Loucy (cell line): ENCODE measurements around the gene OR5H1.

Experiments used
- H2AFZ ChIP-seq: fragments of 200-600 bp; sonication (generic); 2 replicates; pipeline ENCODE4 v1.6.0; 2016; ENCODE audit warnings: antibody characterized with exemption, mild to moderate bottlenecking, low read length, moderate library complexity
- H3F3A ChIP-seq: fragments of 200-600 bp; 2 replicates; pipeline ENCODE4 v1.6.0; 2016; ENCODE audit warnings: antibody characterized with exemption, low read depth, mild to moderate bottlenecking
- H3K27me3 ChIP-seq: fragments of 200-600 bp; sonication (generic); 2 replicates; pipeline ENCODE4 v1.6.1; 2014; ENCODE audit warnings: low read length, mild to moderate bottlenecking; ENCODE audit not compliant: insufficient read depth, poor library complexity, severe bottlenecking
- H3K36me3 ChIP-seq: fragments of 200-600 bp; sonication (generic); 2 replicates; pipeline ENCODE4 v1.6.1; 2016; ENCODE audit warnings: low read length; ENCODE audit not compliant: insufficient read depth
- H3K4me1 ChIP-seq: fragments of 200-600 bp; sonication (generic); 2 replicates; pipeline ENCODE4 v1.5.1; 2014; ENCODE audit warnings: low read length, mild to moderate bottlenecking; ENCODE audit not compliant: insufficient read depth, poor library complexity, severe bottlenecking
- H3K4me2 ChIP-seq: fragments of 200-600 bp; sonication (generic); 2 replicates; pipeline ENCODE4 v1.6.0; 2014; ENCODE audit warnings: antibody characterized with exemption, low read length, low read depth, mild to moderate bottlenecking; ENCODE audit not compliant: poor library complexity, severe bottlenecking
- H3K4me3 ChIP-seq: fragments of 200-600 bp; sonication (generic); 2 replicates; pipeline ENCODE4 v1.5.1; 2014; ENCODE audit warnings: low read length, mild to moderate bottlenecking, mixed read lengths; ENCODE audit not compliant: poor library complexity, severe bottlenecking
- H3K79me2 ChIP-seq: fragments of 200-600 bp; sonication (generic); 2 replicates; pipeline ENCODE4 v1.6.1; 2014; ENCODE audit warnings: low read length; ENCODE audit not compliant: insufficient read depth
- H3K9ac ChIP-seq: fragments of 200-600 bp; sonication (generic); 2 replicates; pipeline ENCODE4 v1.6.0; 2014; ENCODE audit warnings: mild to moderate bottlenecking, low read depth, low read length, moderate library complexity; ENCODE audit not compliant: poor library complexity, severe bottlenecking
- H3K9me2 ChIP-seq: fragments of 200-600 bp; sonication (generic); replicated peaks from 2 replicates; pipeline ENCODE4 v1.6.1; 2016; ENCODE audit warnings: low read depth, low read length, mixed read lengths
- H3K9me3 ChIP-seq: fragments of 200-600 bp; sonication (generic); 2 replicates; pipeline ENCODE4 v1.6.1; 2014; ENCODE audit warnings: mild to moderate bottlenecking, antibody characterized with exemption, low read length, low read depth; ENCODE audit not compliant: insufficient read depth
- H4K20me1 ChIP-seq: fragments of 200-600 bp; sonication (generic); 2 replicates; pipeline ENCODE4 v1.6.0; 2014; ENCODE audit warnings: antibody characterized with exemption, low read length, mild to moderate bottlenecking; ENCODE audit not compliant: insufficient read depth, poor library complexity, severe bottlenecking
- EZH2phosphoT487 ChIP-seq: fragments of 200-600 bp; IDR thresholded peaks from 2 replicates; pipeline ENCODE4 v1.6.1; 2018; ENCODE audit warnings: antibody characterized with exemption, mild to moderate bottlenecking, moderate library complexity, borderline replicate concordance
- TF ChIP-seq, protein P1 (sequence below): fragments of 200-600 bp; sonication (generic); conservative IDR thresholded peaks from 2 replicates; pipeline ENCODE4 v1.5.1; 2014; ENCODE audit warnings: mild to moderate bottlenecking, antibody characterized with exemption, low read length

OR5H1 gene

DNA sequence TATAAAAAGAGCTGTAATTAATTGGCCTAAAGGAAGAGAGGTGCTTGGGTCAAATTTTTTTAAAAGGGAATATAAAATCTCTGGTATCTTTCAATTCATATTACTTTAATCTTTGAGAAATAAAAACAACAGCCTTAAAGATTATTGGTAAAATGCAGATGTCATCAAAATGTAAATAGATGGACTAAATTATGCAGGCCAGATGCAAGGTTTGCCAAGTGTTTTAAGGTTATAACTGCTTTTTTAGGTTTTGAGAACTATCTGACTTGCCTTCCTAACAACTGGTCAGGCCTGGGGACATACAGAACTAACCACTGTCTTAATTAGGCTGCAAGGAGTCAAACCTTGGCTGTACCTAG is 20.0 kb upstream of the OR5H1 start:
- Histone ChIP-seq H3K9ac (no peak overlapping the region), H3K9me3 (no peaks in the 10 kb centered on the region), H3K27me3 (no peaks in the 10 kb centered on the region), H3K4me3 (no peak overlapping the region), H3K9me2 (no peaks in the 10 kb centered on the region), H3K4me2 (no peak overlapping the region), H3F3A (no peaks in the 10 kb centered on the region), H4K20me1 (no peaks in the 10 kb centered on the region), H3K4me1 (no peaks in the 10 kb centered on the region), H3K79me2 (no peaks in the 10 kb centered on the region), H3K36me3 (no peaks in the 10 kb centered on the region), H2AFZ (no peak overlapping the region)
- TF ChIP-seq, protein P1, sequence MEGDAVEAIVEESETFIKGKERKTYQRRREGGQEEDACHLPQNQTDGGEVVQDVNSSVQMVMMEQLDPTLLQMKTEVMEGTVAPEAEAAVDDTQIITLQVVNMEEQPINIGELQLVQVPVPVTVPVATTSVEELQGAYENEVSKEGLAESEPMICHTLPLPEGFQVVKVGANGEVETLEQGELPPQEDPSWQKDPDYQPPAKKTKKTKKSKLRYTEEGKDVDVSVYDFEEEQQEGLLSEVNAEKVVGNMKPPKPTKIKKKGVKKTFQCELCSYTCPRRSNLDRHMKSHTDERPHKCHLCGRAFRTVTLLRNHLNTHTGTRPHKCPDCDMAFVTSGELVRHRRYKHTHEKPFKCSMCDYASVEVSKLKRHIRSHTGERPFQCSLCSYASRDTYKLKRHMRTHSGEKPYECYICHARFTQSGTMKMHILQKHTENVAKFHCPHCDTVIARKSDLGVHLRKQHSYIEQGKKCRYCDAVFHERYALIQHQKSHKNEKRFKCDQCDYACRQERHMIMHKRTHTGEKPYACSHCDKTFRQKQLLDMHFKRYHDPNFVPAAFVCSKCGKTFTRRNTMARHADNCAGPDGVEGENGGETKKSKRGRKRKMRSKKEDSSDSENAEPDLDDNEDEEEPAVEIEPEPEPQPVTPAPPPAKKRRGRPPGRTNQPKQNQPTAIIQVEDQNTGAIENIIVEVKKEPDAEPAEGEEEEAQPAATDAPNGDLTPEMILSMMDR: no peak
- TF ChIP-seq EZH2phosphoT487: no peak

DNA sequence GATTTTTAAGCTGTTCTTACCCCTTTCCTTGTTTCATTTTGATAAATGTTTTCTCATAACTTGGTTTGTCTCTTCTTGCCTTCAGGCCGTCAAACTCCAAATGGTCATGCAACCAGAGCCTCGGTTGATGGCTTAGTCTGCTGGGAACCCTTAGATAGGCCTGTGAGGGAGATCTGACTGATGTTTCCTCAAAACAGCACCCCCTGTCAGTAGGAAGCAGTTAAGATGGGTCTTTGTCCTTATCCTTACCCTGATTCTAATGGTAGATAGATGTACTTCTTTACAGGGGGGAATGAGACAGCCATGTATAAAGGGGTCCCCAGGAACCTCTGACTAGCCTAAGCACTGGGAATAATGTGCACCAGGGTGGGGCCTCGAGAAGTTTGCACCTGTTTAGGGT is 16.3 kb upstream of the OR5H1 start:
- H3K9me2 ChIP-seq: no peaks in the 10 kb centered on the region
- H3F3A ChIP-seq: no peaks in the 10 kb centered on the region
- no peak for TF ChIP-seq EZH2phosphoT487
- TF ChIP-seq, protein P1: no peak
- no peak overlapping the region for H3K9ac ChIP-seq
- no peaks in the 10 kb centered on the region for H3K27me3 ChIP-seq
- no peak overlapping the region for H3K4me3 ChIP-seq
- no peaks in the 10 kb centered on the region for H3K9me3 ChIP-seq
- H3K79me2 ChIP-seq: no peaks in the 10 kb centered on the region
- H3K4me1 ChIP-seq: no peaks in the 10 kb centered on the region
- no peak overlapping the region for H2AFZ ChIP-seq
- H3K36me3 ChIP-seq: no peaks in the 10 kb centered on the region
- H3K4me2 ChIP-seq: no peak overlapping the region
- H4K20me1 ChIP-seq: no peaks in the 10 kb centered on the region

DNA sequence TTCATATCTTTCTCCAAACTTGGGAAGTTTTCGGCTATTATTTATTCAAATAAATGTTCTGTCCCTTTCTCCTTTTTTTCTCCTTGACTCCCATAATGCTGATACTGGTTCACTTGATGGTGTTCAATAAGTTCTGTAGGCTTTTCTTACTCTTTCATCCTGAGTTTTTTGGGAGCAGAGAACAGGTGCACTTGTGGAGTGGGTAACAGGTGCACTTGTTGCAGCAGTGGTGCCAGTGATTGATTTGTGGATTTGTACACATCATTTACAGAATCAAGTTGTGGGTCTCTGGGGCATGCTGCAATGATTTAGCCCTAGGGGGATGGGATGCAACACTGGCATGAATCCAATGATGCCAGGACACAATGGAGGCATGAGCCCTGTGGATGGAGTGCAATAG is 14.8 kb upstream of the OR5H1 start:
- TF ChIP-seq, protein P1: no peak
- no peak for TF ChIP-seq EZH2phosphoT487

More for the DNA sequence above, 14.8 kb upstream of the OR5H1 start:
- H3F3A ChIP-seq: no peaks in the 10 kb centered on the region
- H3K79me2 ChIP-seq: no peaks in the 10 kb centered on the region
- H3K9ac ChIP-seq: no peak overlapping the region
- H2AFZ ChIP-seq: no peak overlapping the region
- H4K20me1 ChIP-seq: no peaks in the 10 kb centered on the region
- no peaks in the 10 kb centered on the region for H3K4me1 ChIP-seq
- no peaks in the 10 kb centered on the region for H3K9me3 ChIP-seq
- no peak overlapping the region for H3K4me3 ChIP-seq
- no peaks in the 10 kb centered on the region for H3K27me3 ChIP-seq
- no peaks in the 10 kb centered on the region for H3K36me3 ChIP-seq
- no peaks in the 10 kb centered on the region for H3K9me2 ChIP-seq
- H3K4me2 ChIP-seq: no peak overlapping the region
